Mesendoderm (in vitro differentiated cells): ENCODE results near the gene NTNG2.
A peak's percentile ranks its signal among the peaks of the same experiment; 100 is the strongest.

ENCODE experiments used
- DNase-seq: peaks from one replicate; pipeline ENCODE4 v3.0.0; 2013
- H2AK5ac ChIP-seq: 2 replicates; pipeline ENCODE4 v1.6.1; 2013; ENCODE audit warnings: low read length, inconsistent platforms
- H2BK120ac ChIP-seq: 2 replicates; pipeline ENCODE4 v1.6.1; 2013; ENCODE audit warnings: low read depth, mild to moderate bottlenecking, low read length, moderate library complexity, mixed read lengths
- H2BK15ac ChIP-seq: replicated peaks from 2 replicates; pipeline ENCODE4 v1.6.1; 2013; ENCODE audit warnings: low read depth, mild to moderate bottlenecking, moderate library complexity
- H2BK5ac ChIP-seq: 2 replicates; pipeline ENCODE4 v1.6.1; 2013; ENCODE audit warnings: low read length, inconsistent platforms
- H3K18ac ChIP-seq: 2 replicates; pipeline ENCODE4 v1.6.1; 2013; ENCODE audit warnings: mild to moderate bottlenecking, low read length, mixed read lengths
- H3K23ac ChIP-seq: one replicate; pipeline ENCODE4 v1.6.1; 2013; ENCODE audit warnings: low read length
- H3K27ac ChIP-seq: 2 replicates; pipeline ENCODE4 v1.5.1; 2013; ENCODE audit warnings: low read depth, mild to moderate bottlenecking, inconsistent platforms, low read length, moderate library complexity
- H3K27me3 ChIP-seq: 2 replicates; pipeline ENCODE4 v1.6.1; 2013; ENCODE audit warnings: low read length, control low read depth, mild to moderate bottlenecking, inconsistent platforms; ENCODE audit not compliant: insufficient read depth, poor library complexity
- H3K36me3 ChIP-seq: 2 replicates; pipeline ENCODE4 v1.6.1; 2013; ENCODE audit warnings: low read length, inconsistent platforms; ENCODE audit not compliant: control insufficient read depth, insufficient read depth
- H3K4ac ChIP-seq: one replicate; pipeline ENCODE4 v1.6.1; 2013; ENCODE audit warnings: low read depth, mild to moderate bottlenecking, low read length, moderate library complexity
- H3K4me1 ChIP-seq: 2 replicates; pipeline ENCODE4 v1.6.1; 2013; ENCODE audit warnings: low read depth, low read length, inconsistent platforms; ENCODE audit not compliant: control insufficient read depth
- H3K4me2 ChIP-seq: 2 replicates; pipeline ENCODE4 v1.6.1; 2013; ENCODE audit warnings: low read length
- H3K4me3 ChIP-seq: 2 replicates; pipeline ENCODE4 v1.5.1; 2013; ENCODE audit warnings: mild to moderate bottlenecking, low read length
- H3K56ac ChIP-seq: one replicate; pipeline ENCODE4 v1.6.1; 2013; ENCODE audit warnings: low read length
- H3K79me1 ChIP-seq: 2 replicates; pipeline ENCODE4 v1.6.1; 2013; ENCODE audit warnings: low read length, inconsistent platforms
- H3K79me2 ChIP-seq: 2 replicates; pipeline ENCODE4 v1.6.1; 2013; ENCODE audit warnings: mild to moderate bottlenecking, low read length; ENCODE audit not compliant: control insufficient read depth, insufficient read depth
- H3K9ac ChIP-seq: 2 replicates; pipeline ENCODE4 v1.6.1; 2013; ENCODE audit warnings: low read length, inconsistent platforms
- H4K5ac ChIP-seq: one replicate; pipeline ENCODE4 v1.6.1; 2013; ENCODE audit warnings: low read length
- H4K8ac ChIP-seq: one replicate; pipeline ENCODE4 v1.6.1; 2013; ENCODE audit warnings: low read depth, mild to moderate bottlenecking, control low read depth, low read length, moderate library complexity
- WGBS: extraction: QIAGEN DNeasy Blood & Tissue Kit; methylation state at CpG from one replicate; pipeline ENCODE4 v1.1.7; 2013; ENCODE audit warnings: low lambda C conversion rate, missing lambda C conversion rate; ENCODE audit not compliant: insufficient coverage; ENCODE audit errors: extremely low coverage; 5-methylcytosine and 5-hydroxymethylcytosine counted together

The NTNG2 gene

DNA sequence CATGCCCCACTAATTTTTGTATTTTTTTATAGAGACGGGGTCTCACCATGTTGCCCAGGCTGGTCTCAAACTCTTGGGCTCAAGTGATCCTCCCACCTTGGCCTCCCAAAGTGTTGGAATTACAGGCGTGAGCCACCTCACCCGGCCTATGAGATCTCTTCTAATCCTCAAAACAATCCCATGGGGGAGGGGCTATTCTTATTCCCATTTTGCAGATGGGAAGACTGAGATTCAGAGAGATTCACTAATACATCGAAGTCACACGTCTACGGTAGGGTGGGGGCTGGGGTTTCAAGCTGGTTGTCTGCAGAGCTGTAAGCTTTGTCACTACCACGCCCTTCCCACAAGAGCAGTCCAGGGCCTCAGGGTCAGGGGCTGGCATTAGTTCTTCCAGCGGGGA is 14.0 kb upstream of the NTNG2 start:
- Histone ChIP-seq H3K4ac (no peak overlapping the region), H3K36me3 (no peaks in the 10 kb centered on the region), H2BK15ac (no peak overlapping the region), H3K56ac (no peak overlapping the region), H3K27me3 (no peaks in the 10 kb centered on the region), H3K79me2 (no peaks in the 10 kb centered on the region), H3K4me2 (no peak overlapping the region), H2BK120ac (no peak overlapping the region), H3K23ac (no peak overlapping the region), H3K27ac (no peak overlapping the region), H3K4me1 (no peaks in the 10 kb centered on the region), H3K18ac (no peak overlapping the region), H3K9ac (no peak overlapping the region), H2AK5ac (no peak overlapping the region), H3K4me3 (no peak overlapping the region), H4K5ac (no peak overlapping the region), H3K79me1 (no peaks in the 10 kb centered on the region), H4K8ac (no peak overlapping the region), H2BK5ac (no peak overlapping the region)
- no peak for DNase-seq
- no CpG with 5 or more reads among the region's 8 CpGs for WGBS

DNA sequence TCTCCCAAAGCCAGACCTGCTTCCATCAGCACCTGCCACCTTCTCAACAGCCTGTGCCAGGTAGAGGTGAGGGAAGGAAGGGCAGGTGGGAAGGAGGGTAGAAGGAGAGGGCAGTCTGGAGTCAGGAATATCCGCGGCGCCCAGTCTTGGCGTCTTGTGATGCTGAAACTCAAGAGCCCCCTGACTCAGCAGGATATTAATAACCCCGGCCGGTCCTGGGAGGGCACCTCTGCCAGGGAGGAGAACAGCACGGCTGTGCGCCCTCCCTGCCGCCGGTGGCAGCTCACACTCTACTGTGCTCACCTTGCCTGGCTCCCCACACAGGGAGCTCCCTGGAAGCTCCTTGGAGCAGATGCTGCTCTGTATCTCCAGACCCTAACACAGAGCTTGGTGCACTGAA is 11.6 kb upstream of the NTNG2 start:
- Histone ChIP-seq H3K79me1 (no peaks in the 10 kb centered on the region), H3K9ac (no peak overlapping the region), H4K5ac (no peak overlapping the region), H3K18ac (no peak overlapping the region), H4K8ac (no peak overlapping the region), H3K4me2 (no peak overlapping the region), H2AK5ac (no peak overlapping the region), H2BK5ac (no peak overlapping the region), H2BK120ac (no peak overlapping the region), H3K27me3 (no peaks in the 10 kb centered on the region), H3K23ac (no peak overlapping the region), H3K4ac (no peak overlapping the region), H3K79me2 (no peaks in the 10 kb centered on the region), H2BK15ac (no peak overlapping the region), H3K4me1 (no peaks in the 10 kb centered on the region), H3K56ac (no peak overlapping the region), H3K4me3 (no peak overlapping the region), H3K36me3 (no peaks in the 10 kb centered on the region), H3K27ac (no peak overlapping the region)
- WGBS: no CpG with 5 or more reads among the region's 10 CpGs
- no peak for DNase-seq

DNA sequence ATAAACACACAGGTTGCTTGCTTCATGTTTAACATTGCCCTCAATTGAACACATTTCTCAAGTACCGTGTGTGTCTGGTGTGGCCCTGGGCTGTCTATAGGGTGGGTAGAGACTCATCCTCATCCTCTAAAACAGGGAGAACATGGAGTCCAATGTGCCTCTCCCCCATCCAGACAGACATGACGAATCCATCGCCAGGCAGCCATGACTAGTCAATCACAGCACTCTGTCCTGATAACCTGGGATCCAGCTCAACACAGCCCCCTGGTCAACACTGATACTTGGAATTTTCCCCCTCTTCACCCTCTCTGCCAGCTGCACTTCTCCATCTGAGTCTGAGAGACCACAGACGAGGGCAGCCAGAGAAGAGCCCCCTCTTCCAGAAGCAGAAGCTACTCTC is 10.7 kb upstream of the NTNG2 start:
- Histone ChIP-seq H4K5ac (no peak overlapping the region), H3K79me1 (no peaks in the 10 kb centered on the region), H4K8ac (no peak overlapping the region), H3K4me3 (no peak overlapping the region), H3K36me3 (no peaks in the 10 kb centered on the region), H2AK5ac (no peak overlapping the region), H3K4me2 (no peak overlapping the region), H3K56ac (no peak overlapping the region), H2BK5ac (no peak overlapping the region), H2BK120ac (no peak overlapping the region), H3K9ac (no peak overlapping the region), H3K79me2 (no peaks in the 10 kb centered on the region), H2BK15ac (no peak overlapping the region), H3K27me3 (no peaks in the 10 kb centered on the region), H3K27ac (no peak overlapping the region), H3K23ac (no peak overlapping the region), H3K18ac (no peak overlapping the region), H3K4ac (no peak overlapping the region), H3K4me1 (no peaks in the 10 kb centered on the region)
- whole genome bisulfite sequencing: no CpG with 5 or more reads among the region's 4 CpGs
- no peak for DNase-seq

DNA sequence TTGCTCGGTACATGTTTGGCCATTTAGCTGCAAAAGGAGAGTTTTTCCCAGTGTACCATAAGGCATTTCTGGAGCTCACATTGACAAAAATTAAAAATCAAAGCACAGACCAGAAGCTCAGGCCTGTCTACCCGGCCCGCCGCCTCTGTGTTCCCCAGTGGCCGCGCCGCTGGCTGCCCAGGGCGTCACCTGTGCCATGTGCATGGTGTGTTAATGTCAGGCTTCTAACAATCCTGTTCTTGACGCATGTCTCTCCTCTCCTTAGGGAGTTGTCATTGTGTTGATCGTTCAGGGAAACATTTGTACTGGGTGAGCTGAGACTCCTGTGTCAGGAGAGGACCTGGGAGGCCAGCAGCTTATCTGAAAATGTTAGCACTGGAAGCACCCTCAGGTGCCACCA is 9.6 kb upstream of the NTNG2 start:
- Histone ChIP-seq H4K8ac (no peak overlapping the region), H2BK15ac (no peak overlapping the region), H2BK5ac (no peak overlapping the region), H3K23ac (no peak overlapping the region), H3K27me3 (no peaks in the 10 kb centered on the region), H4K5ac (no peak overlapping the region), H3K27ac (no peak overlapping the region), H3K79me2 (no peaks in the 10 kb centered on the region), H2AK5ac (no peak overlapping the region), H3K4ac (no peak overlapping the region), H3K4me2 (no peak overlapping the region), H3K4me3 (no peak overlapping the region), H2BK120ac (no peak overlapping the region), H3K9ac (no peak overlapping the region), H3K18ac (no peak overlapping the region), H3K79me1 (no peaks in the 10 kb centered on the region), H3K4me1 (no peaks in the 10 kb centered on the region), H3K56ac (no peak overlapping the region), H3K36me3 (no peaks in the 10 kb centered on the region)
- WGBS: no CpG with 5 or more reads among the region's 10 CpGs
- DNase-seq: no peak

DNA sequence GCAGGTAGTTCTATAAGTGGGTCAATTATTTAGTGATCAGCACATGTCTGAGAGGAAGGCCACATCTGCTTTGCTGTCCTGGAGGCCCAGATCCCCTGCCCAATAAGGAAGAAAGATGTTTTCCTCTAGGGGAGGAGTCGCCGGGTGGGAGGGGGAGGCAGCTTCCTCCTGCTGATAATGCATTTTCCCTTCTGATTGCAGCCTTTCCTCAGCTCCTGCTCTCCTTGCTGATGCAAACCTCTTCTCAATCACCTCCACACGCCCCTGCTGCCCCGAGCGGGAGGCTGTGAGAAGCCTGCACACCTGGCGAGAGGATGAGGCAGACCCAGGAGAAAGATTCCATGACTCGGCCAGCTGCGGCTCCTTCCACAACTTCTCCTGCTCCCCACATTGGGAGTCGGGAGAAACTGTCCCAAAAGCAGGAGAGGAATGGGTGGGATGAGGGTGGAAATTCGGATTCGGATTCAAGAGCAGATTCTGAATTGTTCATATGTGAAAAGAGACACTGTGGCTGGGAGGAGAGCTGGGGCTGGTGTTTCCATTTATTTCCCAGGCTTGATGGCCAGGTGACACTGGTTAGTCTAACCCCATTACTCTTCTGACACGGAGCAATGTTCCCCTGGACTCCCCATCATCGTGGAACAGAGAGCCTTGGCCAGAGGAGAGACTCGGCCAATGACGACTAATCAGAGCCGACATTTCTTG is 6.8 kb upstream of the NTNG2 start:
- peaks cover 4% of the 10 kb centered on the region for H3K27me3 ChIP-seq
- no CpG with 5 or more reads among the region's 16 CpGs for WGBS

DNA sequence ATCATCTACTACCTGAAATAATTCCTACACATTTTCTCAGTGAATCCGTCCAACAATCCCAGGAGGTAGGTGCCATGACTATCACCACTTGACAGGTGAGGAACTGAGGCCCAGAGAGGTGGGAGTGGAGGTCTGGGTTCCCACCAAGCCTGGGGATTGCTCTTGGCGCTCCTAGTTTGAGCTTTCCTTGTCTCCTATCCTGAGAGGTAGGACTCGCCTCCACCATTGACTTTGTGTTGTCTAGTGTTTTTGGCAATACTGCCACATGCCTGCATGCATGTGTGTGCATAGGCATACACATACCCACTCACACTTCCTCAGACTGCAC is 6.3 kb upstream of the NTNG2 start:
- WGBS: no CpG with 5 or more reads among the region's 3 CpGs
- H3K4me3 ChIP-seq: no peak overlapping the region

More for the DNA sequence above, 6.8 kb upstream of the NTNG2 start:
- Histone ChIP-seq H2AK5ac (no peak overlapping the region), H3K79me2 (no peaks in the 10 kb centered on the region), H3K18ac (no peak overlapping the region), H3K4me1 (no peaks in the 10 kb centered on the region), H3K27ac (no peak overlapping the region), H2BK5ac (no peak overlapping the region), H4K5ac (no peak overlapping the region), H3K36me3 (no peaks in the 10 kb centered on the region), H3K4me2 (no peak overlapping the region), H3K9ac (no peak overlapping the region), H3K4ac (no peak overlapping the region), H2BK120ac (no peak overlapping the region), H3K79me1 (no peaks in the 10 kb centered on the region), H3K4me3 (no peak overlapping the region), H3K23ac (no peak overlapping the region), H3K56ac (no peak overlapping the region), H2BK15ac (no peak overlapping the region), H4K8ac (no peak overlapping the region)
- peak; percentile 45 for DNase-seq

More for the DNA sequence above, 6.3 kb upstream of the NTNG2 start:
- DNase-seq: no peak
- peaks cover 4% of the 10 kb centered on the region for H3K27me3 ChIP-seq
- H3K23ac ChIP-seq: no peak overlapping the region
- H3K9ac ChIP-seq: no peak overlapping the region
- no peak overlapping the region for H2BK120ac ChIP-seq
- H2BK15ac ChIP-seq: no peak overlapping the region
- no peaks in the 10 kb centered on the region for H3K4me1 ChIP-seq
- no peak overlapping the region for H3K27ac ChIP-seq
- H3K79me1 ChIP-seq: no peaks in the 10 kb centered on the region
- no peak overlapping the region for H3K18ac ChIP-seq
- no peak overlapping the region for H4K5ac ChIP-seq
- no peak overlapping the region for H3K4me2 ChIP-seq
- H3K56ac ChIP-seq: no peak overlapping the region
- H3K36me3 ChIP-seq: no peaks in the 10 kb centered on the region
- H3K4ac ChIP-seq: no peak overlapping the region
- no peaks in the 10 kb centered on the region for H3K79me2 ChIP-seq
- no peak overlapping the region for H4K8ac ChIP-seq
- no peak overlapping the region for H2BK5ac ChIP-seq
- H2AK5ac ChIP-seq: no peak overlapping the region
